GM19455 (cell line): Measurements from ENCODE around the gene MAP3K21.

ENCODE experiments used
- ATAC-seq: cut with Tn5 transposase; IDR thresholded peaks from one replicate; pipeline ENCODE4 v1.9.1; 2021; ENCODE audit not compliant: unreplicated experiment

MAP3K21 gene

DNA sequence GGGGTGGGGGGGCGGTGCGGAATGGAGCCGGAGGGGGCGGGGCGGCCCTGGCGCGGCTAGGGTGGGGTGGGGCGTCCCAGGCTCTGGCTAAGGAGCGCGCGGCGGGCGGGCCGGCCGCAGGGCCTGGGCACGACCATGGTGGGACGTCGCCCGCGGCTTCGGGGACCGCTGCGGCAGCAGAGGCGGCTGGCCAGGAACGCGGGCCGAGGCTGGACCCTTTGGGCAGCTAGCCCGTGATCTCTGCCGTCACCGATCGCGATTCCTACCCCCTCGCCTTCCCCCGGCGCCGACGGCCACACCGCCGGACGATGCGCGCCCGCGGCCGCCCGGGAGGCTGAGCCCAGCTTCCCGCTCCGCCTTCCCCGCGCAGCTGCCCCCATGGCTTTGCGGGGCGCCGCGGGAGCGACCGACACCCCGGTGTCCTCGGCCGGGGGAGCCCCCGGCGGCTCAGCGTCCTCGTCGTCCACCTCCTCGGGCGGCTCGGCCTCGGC, at the start of gene MAP3K21:
Gene MAP3K21, plus strand, starts transcription at position 74 of the 491 bp plus-strand sequence. Its CDS starts 305 bp downstream, at position 379.
- ATAC-seq = peak; percentile 61

DNA sequence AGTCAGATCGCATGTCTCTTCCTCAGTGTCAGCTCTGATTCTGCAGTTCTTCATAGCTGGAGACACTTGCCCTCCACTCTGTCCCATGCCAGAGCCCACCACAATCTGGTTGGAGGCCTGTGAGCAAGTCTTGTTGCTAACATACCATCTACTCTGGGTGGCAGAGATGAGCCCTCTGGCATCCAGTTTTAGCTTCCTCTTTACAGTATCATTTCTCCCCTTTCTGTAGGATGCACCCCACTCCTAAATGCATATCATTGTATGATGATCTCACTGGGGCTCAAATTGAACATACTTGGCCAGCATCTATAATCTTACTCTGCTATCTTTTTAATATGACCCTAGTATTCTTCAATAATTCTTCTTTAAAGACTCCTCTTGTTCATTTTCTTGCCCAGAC, 48.9 kb upstream of the MAP3K21 start:
- ATAC-seq = no peak

DNA sequence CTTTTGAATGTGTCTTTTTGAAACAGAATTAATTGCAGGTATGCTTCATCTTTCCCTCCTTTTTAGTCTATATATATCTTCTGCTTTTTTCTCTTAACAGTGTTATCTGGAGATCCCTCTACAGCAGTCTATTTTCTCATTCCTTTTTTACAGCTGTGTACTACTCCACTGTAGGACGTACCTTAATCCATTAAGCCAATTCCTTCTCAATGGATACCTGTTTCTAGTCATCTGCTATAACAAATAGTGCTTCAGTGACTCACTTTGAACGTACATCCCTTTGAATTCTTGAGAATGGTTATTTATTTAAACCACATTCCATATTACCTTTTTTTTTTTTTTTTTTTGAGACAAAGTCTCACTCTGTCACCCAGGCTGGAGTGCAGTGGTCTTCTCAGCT, 47.6 kb upstream of the MAP3K21 start:
- no peak for ATAC-seq

DNA sequence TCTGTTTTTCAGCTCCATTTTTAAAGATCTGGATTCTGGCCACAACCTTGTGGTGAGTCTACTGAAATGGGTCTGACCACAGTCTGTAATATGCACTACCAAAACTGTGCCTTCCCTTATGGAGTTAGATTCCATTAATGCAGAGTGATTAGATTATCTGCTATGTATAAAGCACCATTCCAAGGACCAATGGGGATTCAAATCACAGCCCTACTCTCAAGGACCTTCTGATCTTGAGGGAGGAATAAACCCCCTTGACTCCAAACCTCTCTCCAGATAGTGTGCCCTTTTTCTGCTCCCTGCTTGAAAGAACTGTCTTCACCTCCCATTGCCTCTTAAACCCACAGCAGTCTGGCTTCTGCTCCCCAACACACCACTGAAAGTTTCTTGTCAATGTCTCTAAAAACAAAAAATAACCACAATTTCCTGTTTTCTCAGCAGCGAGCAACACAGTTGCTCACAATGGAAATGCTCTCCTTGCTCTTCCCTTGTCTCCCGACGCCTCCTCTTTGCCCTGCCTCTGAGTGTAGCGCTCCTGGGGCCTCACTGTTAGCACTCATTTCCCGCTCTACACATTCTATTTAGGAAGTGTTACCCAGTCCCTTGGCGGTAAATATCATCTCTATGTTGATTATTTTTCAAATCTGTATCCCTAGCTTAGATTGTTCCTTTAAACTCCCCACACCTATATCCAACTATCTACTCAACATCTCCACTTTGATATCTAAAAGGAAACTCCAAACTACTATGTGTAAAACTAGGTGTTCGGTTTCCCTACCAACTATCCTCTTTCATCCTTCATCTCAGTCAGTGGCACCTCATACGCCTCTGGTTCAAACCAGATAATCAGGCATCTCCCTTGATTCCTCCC, 45.6 kb upstream of the MAP3K21 start:
- peak; percentile 79 for ATAC-seq

DNA sequence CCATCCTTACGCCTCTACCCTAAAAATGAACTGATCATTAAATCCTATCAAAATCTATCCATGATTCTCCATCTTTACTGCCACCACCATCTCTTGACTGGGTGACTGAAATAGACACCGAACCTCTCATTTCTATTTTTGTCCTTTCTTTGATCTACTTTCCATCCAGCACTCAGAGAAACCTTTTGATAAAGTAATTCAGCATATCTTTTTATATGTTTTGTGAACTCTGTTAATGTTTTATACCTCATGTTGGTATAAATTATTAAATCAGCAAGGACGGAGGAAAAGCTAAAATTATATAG, 45.0 kb upstream of the MAP3K21 start:
- peak; percentile 14 for ATAC-seq

DNA sequence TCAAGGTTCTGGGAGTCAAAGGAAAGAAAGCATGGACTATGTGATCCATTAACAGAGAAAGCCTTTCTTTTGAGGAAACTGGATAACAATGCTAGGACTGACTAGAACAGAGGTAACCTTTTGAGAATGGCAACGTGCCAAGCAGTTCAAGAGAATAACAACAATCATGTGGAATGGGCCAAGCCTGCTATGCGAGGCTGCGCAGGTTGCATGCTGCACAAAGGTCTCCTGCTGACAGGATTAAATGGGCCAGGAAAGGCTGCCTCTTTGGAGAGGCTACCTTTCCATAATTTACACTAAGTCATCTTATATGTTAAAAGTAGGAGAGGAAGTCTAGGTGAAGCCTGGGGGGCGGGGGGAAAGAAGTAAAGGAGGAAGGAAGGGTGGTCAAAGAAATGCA, 37.8 kb upstream of the MAP3K21 start:
- ATAC-seq = no peak

DNA sequence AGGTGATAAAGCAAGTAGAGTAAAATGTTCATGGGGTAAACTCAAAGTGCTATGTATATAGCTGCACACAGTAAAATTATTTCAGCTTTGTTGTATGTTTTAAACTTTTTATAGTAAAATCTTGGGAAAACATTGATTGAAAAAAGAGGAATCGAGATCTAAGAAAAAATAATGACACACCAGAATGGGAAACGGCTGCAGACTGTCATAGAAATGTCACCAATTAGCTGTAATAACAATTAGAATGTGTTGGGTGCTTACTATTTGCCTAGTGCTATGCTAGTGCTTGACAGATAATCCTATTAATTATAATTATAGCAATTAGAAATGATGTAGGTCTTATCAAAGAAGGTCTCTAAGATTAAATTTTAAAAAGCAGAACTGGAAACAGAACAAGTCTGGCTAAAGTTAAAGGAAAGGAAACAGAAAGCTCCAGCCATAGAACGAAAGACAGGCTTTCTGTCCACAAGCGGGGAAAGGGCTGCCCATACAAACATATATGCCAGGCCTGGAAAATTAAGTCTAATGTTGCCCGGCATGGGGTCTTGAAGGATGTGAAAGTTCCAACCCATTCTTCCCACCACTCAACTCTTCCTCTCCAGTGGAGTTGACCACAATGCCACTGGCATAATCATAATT, 37.0 kb upstream of the MAP3K21 start:
- ATAC-seq = no peak

DNA sequence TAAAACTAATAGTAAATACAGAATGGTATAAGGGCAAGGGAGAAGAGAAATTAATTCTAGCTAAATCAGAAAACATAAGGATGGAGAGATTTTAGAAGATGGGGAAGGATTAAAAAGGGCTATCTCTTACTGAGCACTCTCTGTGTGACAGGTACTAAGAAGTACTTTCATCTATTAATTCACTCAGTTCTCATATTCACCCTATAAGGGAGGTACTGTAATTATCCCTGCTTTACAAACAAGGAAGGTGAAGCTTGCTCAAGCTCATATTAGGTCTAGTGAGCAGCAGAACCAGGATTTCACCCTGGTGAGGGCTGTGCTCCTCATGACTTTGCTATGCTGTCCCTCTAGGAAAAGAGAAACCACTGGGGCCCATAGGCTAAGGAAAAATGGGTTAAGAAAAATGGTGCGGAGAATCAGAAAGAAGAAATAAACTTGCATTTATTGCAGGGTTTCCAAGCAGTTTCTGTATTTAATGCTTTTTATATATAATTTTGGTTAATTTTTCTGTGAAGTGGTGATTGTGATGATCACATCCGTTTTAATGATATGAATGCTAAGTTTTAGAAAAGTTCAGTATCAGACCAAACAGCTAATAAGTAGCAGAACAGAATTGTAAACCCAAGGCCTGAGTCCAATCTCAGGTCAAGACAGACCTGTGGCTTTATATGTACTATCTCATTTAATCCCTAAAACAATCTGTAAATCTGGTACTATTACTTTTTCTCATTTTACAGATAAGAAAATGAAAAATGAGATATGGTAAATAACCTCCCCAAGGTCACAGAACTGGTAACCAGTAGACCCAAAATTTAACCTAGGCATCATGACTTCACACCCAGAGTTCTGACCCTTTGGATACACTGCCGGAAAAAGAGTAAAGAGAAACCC, 33.7 kb upstream of the MAP3K21 start:
- no peak for ATAC-seq

DNA sequence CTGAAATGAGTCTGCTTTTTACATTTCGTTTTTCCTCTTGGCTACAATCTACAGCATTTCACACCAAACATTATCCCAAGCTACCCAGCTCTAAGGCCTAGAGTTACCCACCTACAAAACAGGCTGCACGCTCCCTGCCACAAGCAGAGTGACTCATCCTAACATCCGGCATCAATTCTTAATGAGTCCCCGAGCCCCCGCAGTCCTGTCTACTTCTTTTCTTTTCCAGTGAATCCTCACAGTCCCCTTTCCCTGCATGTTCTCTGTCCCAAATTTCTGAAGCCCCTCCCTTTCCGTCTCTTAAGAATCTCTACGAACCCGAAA, 32.6 kb upstream of the MAP3K21 start:
- peak; percentile 27 for ATAC-seq

DNA sequence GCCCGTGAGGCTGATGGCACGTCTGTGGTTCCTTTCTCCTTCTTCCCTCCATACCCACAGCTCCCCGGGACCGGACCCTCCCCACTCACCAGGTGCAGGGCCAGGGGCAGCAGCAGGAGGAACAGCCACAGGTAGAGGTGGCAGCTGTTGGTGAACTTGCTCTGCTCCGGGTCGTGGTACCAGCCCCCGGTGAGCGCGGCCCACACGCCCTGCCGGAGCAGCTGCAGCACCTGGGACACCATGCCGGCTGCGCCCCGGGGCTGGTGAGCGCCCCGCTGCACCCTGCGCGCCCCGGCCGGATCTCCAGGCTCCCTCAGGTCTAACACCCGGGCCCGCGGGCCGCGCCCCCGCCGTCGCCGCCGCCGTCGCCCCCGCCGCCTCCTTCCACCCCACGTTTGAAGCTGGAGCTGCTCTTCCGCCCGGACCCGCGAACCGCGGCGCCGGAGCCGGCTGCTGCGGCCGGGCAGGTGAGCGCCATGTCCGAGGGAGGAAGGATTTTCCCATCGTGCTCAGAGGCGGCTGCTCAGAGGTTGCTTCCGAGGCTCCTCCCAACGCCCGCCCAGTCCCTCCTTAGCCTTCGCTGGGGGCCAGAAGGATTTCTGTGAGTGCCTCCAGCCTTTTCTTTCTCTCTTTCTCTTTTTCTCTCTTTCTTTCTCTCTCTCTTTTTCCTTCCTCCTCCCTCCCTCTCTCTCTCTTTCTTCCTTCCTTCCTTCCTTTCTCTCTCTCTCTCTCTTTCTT, 32.1 kb upstream of the MAP3K21 start, which contains the start of gene PCNX2:
Gene PCNX2, minus strand, starts transcription at position 489 of the 738 bp plus-strand sequence. Its CDS starts 247 bp downstream, at position 242.
- peak; percentile 87 for ATAC-seq

DNA sequence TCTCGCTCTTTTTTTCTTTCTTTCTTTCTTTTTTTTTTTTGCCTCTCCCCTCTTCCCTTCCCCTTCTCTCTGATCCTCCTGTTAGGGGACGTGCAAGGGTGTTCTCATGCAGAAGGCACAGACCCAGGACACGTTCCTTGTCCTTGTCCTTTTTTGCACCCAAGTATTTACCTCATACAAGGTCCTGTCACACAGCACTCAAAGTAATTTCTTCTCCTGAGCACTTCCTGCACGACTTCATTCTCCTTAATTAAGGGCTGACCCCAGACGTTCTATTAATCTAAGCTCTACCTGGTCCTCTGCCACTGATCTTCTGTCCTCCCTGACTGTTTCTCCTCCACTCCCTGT, 31.6 kb upstream of the MAP3K21 start:
- no peak for ATAC-seq

DNA sequence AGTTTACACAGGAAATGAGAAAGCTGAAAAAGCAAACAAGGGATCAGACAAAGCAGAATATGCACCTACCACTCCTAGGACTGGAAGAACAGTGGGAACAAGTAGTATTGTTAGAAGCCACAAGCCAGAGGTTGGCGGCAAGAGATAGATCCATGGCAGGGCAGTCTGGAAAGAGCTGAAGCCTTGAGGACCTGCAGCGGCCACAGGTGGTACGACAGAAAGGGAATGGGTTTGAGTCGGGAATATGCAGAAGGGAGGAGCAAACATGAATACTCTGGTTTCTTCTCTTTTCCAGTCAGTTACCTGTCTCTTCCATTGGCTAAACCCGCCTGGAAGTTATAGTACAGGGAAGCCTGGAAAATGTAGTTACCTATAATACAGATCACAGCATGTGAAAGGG, 28.1 kb upstream of the MAP3K21 start:
- no peak for ATAC-seq

DNA sequence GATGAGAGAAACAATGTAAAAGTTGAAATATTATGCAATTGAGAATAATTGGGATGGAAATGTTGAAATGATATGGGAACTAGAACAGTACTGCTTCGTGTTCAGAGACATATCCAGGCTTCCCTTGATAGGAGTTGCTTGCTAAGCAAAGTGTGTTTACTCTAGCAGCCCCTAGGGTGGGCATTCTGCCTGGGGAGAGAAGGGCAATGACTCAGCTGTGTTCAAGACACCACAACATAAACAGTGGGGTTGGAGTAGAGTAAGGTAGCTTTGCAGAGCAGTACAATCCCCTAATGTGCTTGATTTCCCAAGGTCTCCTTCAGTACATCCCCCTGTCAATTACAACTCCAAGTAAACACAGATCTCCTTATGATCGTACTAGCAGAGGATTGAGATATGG, 27.2 kb upstream of the MAP3K21 start:
- no peak for ATAC-seq

DNA sequence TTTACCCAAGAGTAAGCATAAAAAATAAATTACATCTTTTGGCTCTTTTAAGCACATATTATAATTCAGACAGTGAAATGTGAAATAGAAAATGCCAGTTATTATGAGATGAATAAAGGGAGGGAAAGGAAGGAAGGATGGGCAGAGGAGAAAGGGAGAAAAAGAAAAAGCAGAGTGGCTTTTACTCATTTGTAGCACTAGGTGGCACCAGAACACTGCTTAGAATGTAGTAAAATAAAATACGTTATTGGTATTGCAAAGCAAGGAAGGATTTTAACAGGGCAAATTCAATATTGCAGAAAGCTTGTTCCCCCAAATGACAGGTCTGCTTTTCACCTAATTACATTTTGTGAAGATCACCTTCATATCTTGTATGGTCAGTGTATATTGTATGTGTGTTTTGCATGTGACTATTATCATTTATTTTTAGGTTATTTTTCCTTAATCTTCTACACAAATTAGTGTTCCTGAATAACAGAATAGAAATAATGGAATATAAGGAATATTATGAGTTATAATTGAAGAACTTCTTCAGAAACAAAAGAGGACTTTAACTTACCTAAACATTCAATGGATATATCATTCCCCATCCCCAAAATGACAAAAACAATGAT, 22.9 kb upstream of the MAP3K21 start:
- ATAC-seq = no peak

DNA sequence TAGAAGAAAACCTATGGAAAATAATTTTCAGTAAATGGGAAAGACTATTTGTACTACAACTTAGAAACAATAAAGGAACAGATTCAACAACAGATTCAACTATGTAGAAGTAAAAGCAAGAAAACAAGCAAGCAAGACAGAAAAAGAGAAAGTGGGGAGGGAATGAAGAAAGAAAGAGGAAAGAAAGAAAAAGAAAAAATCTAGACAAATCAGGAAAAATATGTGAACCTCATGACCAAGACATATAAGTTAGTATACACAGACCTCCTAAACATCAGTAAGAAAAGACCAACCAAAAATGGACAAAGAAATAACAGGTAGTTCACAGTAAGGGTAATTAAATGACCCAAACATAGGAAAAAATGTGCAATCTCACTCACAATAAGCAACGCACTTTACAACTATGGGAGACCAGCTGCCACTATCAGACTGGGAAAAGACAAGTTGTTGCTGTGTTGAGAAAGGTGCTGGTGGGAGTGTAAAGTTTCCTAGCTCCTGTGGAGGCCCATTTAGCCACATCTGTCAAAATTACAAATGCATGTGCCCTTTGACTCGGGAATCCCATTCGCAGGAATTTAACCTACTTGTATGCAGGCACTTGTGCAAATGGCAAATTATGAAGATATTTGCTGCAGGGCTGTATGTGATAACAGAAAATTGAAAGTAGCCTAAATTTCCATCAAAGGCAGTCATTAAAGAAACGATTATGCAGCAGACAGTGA, 13.9 kb upstream of the MAP3K21 start:
- ATAC-seq = no peak

DNA sequence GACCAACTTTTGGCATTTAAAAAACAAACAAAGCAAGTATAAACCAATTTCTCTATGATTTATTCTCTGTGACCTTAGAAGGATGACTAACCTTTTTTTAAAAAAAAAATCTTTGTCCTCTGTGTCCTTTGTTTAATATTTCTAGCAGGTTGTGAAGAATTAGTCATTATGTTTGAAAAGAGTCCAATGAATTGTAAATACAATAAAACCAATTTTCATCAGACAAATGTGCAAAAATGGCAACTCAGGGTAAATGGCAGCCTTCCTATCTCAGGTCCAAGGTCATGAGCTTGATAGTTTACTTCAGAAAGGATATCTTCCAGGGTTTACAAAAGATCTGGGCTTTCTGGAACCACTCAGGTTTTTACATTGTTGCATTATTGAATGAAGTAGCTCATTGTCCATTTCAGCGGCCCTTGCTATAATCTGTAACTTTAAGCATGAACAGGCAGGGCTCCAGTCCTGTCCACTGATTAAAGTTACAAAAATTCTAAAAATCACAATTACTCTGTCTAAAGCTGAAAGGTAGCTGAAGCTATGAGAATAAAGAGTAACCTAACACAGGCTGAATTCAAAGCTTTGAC, 11.7 kb upstream of the MAP3K21 start:
- no peak for ATAC-seq

DNA sequence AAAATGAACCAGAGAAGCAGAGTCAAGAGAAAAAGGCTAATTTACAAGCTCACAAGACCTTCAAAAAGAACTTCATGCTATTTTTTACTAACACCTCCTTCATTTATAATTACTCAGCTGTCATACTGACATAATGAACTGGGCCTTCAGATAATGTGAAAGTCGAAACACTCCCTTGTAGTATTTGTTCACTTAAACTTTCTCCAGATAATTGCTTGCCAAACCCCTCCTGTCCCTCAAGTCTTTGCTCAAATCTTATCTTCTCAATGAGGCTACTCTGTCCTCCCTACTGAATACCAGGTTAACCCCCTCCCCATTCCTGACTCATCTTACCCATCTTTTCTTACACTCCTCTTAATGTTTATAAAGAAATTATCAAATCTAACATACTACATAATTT, 11.1 kb upstream of the MAP3K21 start:
- ATAC-seq = no peak

DNA sequence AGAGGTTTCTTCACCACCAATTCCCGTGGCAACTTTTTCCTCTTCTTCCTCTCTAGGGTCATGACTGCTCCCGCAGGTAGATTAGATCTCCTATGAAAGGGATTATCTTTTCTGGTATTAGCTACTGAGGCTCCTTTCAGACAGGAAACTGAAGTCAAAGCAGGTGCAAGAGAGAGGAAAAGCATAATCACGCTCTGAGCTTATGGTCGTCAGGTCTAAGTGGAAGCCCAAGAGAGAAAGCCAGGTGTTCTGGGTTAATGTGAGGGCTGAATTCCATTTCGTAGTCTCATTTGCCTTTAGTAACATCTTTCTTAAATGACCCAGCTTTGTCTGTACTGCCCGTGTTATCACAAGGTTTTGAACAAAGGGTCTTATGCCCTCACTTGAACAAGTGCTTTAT, 8.3 kb upstream of the MAP3K21 start:
- no peak for ATAC-seq

DNA sequence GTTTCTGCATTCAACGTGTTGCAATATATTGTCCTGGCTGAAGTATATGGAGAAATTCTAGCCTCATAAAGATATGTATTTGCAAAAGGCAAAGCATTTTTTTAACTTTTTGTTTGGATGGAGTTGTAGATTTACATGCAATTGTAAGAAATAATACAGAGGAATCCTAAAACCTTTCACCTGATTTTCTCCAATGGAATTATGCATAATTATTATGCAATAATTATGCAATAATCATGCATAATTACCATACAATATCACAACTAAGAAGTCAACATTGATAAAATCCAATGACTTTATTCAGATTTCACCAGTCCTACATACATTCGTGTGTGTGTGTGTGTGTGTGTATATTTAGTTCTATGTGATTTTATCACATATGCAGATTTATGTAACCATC, 7.5 kb upstream of the MAP3K21 start:
- ATAC-seq = no peak

DNA sequence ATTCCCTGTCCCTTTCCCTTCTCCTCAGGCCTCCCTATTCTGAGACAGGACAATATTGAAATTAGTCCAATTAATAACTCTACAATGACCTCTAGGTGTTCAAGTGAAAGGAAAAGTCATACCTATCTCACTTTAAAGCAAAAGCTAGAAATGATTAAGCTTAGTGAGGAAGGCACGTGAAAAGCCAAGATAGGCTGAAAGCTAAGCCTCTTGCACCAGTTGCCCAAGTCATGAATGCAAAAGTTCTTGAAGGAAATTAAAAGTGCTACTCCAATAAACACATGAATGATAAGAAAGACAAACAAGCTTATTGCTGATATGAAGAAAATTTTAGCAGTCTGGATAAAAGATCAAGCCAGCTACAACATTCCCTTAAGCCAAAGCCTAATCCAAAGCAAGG, 3.8 kb upstream of the MAP3K21 start:
- no peak for ATAC-seq
